HUES64 (cell line): ENCODE data around the gene SETBP1.

Experiments
- H3K27ac ChIP-seq: 2 replicates; pipeline ENCODE4 v1.7.0; 2013; ENCODE audit warnings: low read depth, low read length, inconsistent platforms
- H3K27me3 ChIP-seq: 2 replicates; pipeline ENCODE4 v1.6.1; 2013; ENCODE audit warnings: mild to moderate bottlenecking, low read length; ENCODE audit not compliant: insufficient read depth
- H3K36me3 ChIP-seq: 2 replicates; pipeline ENCODE4 v1.6.1; 2013; ENCODE audit warnings: mild to moderate bottlenecking, low read length; ENCODE audit not compliant: insufficient read depth
- H3K4me1 ChIP-seq: 2 replicates; pipeline ENCODE4 v1.6.1; 2013; ENCODE audit warnings: mild to moderate bottlenecking, low read length, moderate library complexity; ENCODE audit not compliant: insufficient read depth
- H3K4me3 ChIP-seq: 2 replicates; pipeline ENCODE4 v1.5.1; 2013; ENCODE audit warnings: mild to moderate bottlenecking, low read length, moderate library complexity
- H3K9ac ChIP-seq: 2 replicates; pipeline ENCODE4 v1.6.1; 2013; ENCODE audit warnings: mild to moderate bottlenecking, low read depth, low read length
- H3K9me3 ChIP-seq: 2 replicates; pipeline ENCODE4 v1.6.1; 2013; ENCODE audit warnings: low read depth, low read length; ENCODE audit not compliant: insufficient read depth
- WGBS: fragments of 150-250, 120-280 bp; methylation state at CpG from one replicate; pipeline ENCODE4 v1.1.7; 2013; ENCODE audit warnings: missing lambda C conversion rate; 5-methylcytosine and 5-hydroxymethylcytosine counted together

Gene SETBP1

DNA sequence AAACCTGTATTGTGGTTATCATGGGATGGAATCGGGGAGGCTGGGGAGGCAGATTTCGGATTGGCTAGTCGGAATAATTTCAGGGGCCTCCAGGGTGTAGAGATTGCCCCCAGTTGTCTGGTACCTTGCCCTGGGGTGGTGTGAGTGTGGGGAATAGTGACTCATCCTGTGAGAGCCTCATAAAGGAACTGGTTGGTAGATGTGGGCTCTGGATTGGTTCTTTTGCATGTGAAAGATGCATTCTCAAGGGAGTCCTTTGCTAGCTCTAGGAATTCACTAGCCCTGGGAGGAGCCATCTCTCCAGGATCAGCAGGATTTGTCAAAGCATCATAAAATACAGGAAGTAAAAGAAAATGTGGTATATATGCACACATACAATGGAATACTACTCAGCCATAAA is 331.6 kb downstream of the SETBP1 start:
- no peaks in the 10 kb centered on the region for H3K36me3 ChIP-seq
- no peak overlapping the region for H3K27ac ChIP-seq
- no peak overlapping the region for H3K9ac ChIP-seq
- H3K4me1 ChIP-seq: peaks cover 26% of the 10 kb centered on the region
- H3K9me3 ChIP-seq: no peaks in the 10 kb centered on the region
- no peak overlapping the region for H3K4me3 ChIP-seq
- no peaks in the 10 kb centered on the region for H3K27me3 ChIP-seq
- 88% methylated on average over 3 of the region's 3 CpGs for WGBS

- 81% methylated on average over 2 of the region's 2 CpGs for WGBS
- H3K4me3 ChIP-seq: no peak overlapping the region
- H3K9me3 ChIP-seq: no peaks in the 10 kb centered on the region
- H3K9ac ChIP-seq: no peak overlapping the region
- H3K4me1 ChIP-seq: peaks cover 32% of the 10 kb centered on the region
- no peak overlapping the region for H3K27ac ChIP-seq
- no peaks in the 10 kb centered on the region for H3K27me3 ChIP-seq
- H3K36me3 ChIP-seq: no peaks in the 10 kb centered on the region
Measured at GRCh38 chr18:45014047-45014501, 333.4 kb downstream of the SETBP1 start.

DNA sequence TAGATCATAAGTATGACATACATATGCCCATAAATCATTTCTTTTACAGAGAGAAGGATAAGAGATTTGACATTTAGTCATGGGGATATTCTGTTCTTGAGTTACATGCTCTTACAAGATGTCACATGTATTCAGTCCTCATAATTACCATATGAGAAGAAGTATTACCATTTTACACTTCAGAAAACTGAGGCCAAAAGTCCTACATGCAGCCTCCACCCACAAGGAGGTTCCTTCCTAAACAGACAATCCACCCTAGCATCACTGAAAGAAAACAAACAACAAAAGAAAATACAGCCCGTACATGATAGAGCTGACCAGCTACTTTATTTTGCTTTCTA is 335.1 kb downstream of the SETBP1 start:
- Histone ChIP-seq H3K4me1 (peaks cover 32% of the 10 kb centered on the region), H3K9me3 (no peaks in the 10 kb centered on the region), H3K27ac (no peak overlapping the region), H3K27me3 (no peaks in the 10 kb centered on the region), H3K4me3 (no peak overlapping the region), H3K9ac (no peak overlapping the region), H3K36me3 (no peaks in the 10 kb centered on the region)
- 81% methylated on average over 1 of the region's 1 CpG for WGBS

DNA sequence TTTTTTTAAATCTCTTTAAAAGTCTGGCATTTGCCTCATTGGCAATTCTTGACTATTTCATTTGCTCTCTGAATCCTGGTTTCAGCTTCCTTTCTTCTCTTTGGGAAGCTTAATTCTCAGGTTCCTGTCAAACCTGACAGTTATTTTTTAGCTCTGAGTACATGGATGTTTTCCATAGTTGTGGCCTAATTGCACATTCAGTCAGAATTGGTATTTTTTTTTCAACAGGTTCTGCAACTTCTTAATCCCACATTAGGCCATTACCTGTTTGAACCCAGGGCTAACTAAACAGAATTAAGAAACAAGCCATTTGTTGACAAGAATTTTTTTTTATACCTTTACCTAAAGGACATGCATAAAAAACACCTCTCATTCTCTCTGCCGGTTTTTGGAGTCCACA is 338.8 kb downstream of the SETBP1 start:
- peaks cover 24% of the 10 kb centered on the region for H3K4me1 ChIP-seq
- WGBS: 91% methylated on average over 1 of the region's 1 CpG
- H3K9me3 ChIP-seq: no peaks in the 10 kb centered on the region
- no peak overlapping the region for H3K9ac ChIP-seq
- H3K27me3 ChIP-seq: no peaks in the 10 kb centered on the region
- no peak overlapping the region for H3K27ac ChIP-seq
- H3K4me3 ChIP-seq: no peak overlapping the region
- no peaks in the 10 kb centered on the region for H3K36me3 ChIP-seq

DNA sequence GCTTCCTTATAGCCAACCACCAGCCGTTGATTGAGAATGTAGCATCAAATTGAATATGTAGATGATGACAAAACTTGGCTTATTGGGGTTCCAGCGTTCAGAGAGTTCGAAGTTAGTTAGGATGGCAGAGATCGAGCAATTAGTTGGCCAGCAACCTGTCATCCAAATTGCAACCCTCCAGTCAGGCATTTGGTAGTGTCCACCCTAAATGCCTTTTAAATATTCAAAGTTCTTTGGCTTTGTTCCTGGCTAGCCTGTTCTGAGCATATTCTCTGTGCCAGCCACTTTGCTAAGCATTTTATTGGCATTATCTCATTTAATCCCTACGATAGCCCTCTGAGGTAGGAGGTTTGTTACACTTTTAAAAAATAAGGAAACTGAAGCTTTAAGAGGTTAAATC is 342.8 kb downstream of the SETBP1 start:
- Histone ChIP-seq H3K27ac (no peak overlapping the region), H3K4me3 (no peak overlapping the region), H3K4me1 (no peaks in the 10 kb centered on the region), H3K36me3 (no peaks in the 10 kb centered on the region), H3K9me3 (no peaks in the 10 kb centered on the region), H3K27me3 (no peaks in the 10 kb centered on the region), H3K9ac (no peak overlapping the region)
- WGBS: 89% methylated on average over 4 of the region's 5 CpGs

GRCh38 chr18:45024357-45025088 is 343.8 kb downstream of the SETBP1 start:
- H3K27me3 ChIP-seq: no peaks in the 10 kb centered on the region
- 93% methylated on average over 3 of the region's 4 CpGs for WGBS

GRCh38 chr18:45025089-45025450 is 344.4 kb downstream of the SETBP1 start:
- 95% methylated on average over 4 of the region's 4 CpGs for WGBS
- Histone ChIP-seq H3K9me3 (no peaks in the 10 kb centered on the region), H3K4me3 (no peak overlapping the region), H3K27ac (no peak overlapping the region), H3K27me3 (no peaks in the 10 kb centered on the region), H3K36me3 (no peaks in the 10 kb centered on the region), H3K9ac (no peak overlapping the region), H3K4me1 (no peaks in the 10 kb centered on the region)

More at GRCh38 chr18:45024357-45025088, 343.8 kb downstream of the SETBP1 start:
- Histone ChIP-seq H3K27ac (no peak overlapping the region), H3K36me3 (no peaks in the 10 kb centered on the region), H3K9ac (no peak overlapping the region), H3K4me1 (no peaks in the 10 kb centered on the region), H3K9me3 (no peaks in the 10 kb centered on the region), H3K4me3 (no peak overlapping the region)

GRCh38 chr18:45026162-45026561 is 345.5 kb downstream of the SETBP1 start:
- 89% methylated on average over 3 of the region's 3 CpGs for WGBS
- H3K4me1 ChIP-seq: no peaks in the 10 kb centered on the region
- H3K9me3 ChIP-seq: no peaks in the 10 kb centered on the region
- H3K27ac ChIP-seq: no peak overlapping the region
- H3K36me3 ChIP-seq: no peaks in the 10 kb centered on the region
- H3K27me3 ChIP-seq: no peaks in the 10 kb centered on the region
- H3K9ac ChIP-seq: no peak overlapping the region
- no peak overlapping the region for H3K4me3 ChIP-seq

GRCh38 chr18:45034179-45034578 is 353.5 kb downstream of the SETBP1 start:
- H3K4me3 ChIP-seq: no peak overlapping the region
- H3K27me3 ChIP-seq: no peaks in the 10 kb centered on the region
- H3K36me3 ChIP-seq: no peaks in the 10 kb centered on the region
- no peak overlapping the region for H3K9ac ChIP-seq
- WGBS: 96% methylated on average over 7 of the region's 8 CpGs
- no peak overlapping the region for H3K27ac ChIP-seq
- no peaks in the 10 kb centered on the region for H3K4me1 ChIP-seq
- no peaks in the 10 kb centered on the region for H3K9me3 ChIP-seq

- Histone ChIP-seq H3K9me3 (no peaks in the 10 kb centered on the region), H3K27ac (no peak overlapping the region), H3K4me3 (no peak overlapping the region), H3K27me3 (no peaks in the 10 kb centered on the region), H3K36me3 (no peaks in the 10 kb centered on the region), H3K4me1 (no peaks in the 10 kb centered on the region), H3K9ac (no peak overlapping the region)
- 92% methylated on average over 2 of the region's 2 CpGs for WGBS
Measured at GRCh38 chr18:45037618-45038017, 356.9 kb downstream of the SETBP1 start.

GRCh38 chr18:45039376-45039775 is 358.7 kb downstream of the SETBP1 start:
- Histone ChIP-seq H3K4me1 (no peaks in the 10 kb centered on the region), H3K4me3 (no peak overlapping the region), H3K27me3 (no peaks in the 10 kb centered on the region), H3K9me3 (no peaks in the 10 kb centered on the region), H3K36me3 (no peaks in the 10 kb centered on the region), H3K9ac (no peak overlapping the region), H3K27ac (no peak overlapping the region)
- 95% methylated on average over 3 of the region's 5 CpGs for WGBS

DNA sequence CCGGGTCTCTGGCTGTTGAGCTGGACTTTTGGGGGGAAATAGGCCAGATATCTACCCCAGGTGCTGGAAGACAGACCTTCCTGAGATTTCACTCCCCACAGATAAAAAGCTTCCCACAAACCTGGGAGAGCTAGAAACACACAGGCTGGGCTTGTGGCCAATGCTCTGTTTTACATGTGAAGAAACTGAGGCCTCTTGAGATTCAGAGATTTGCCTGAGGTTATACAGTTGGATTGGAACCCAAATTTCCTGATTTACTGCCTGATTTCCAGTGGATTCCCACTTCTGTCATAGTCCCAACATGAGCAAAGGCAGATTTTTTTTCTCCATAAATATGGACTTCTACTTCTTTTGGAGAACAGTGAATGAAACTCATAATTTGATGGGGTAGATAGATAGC is 360.2 kb downstream of the SETBP1 start:
- no peaks in the 10 kb centered on the region for H3K27me3 ChIP-seq
- no peak overlapping the region for H3K27ac ChIP-seq
- H3K36me3 ChIP-seq: no peaks in the 10 kb centered on the region
- H3K9ac ChIP-seq: no peak overlapping the region
- H3K4me3 ChIP-seq: no peak overlapping the region
- 100% methylated on average over 1 of the region's 1 CpG for WGBS
- H3K9me3 ChIP-seq: no peaks in the 10 kb centered on the region
- H3K4me1 ChIP-seq: no peaks in the 10 kb centered on the region
